GM21360 (cell line): ENCODE data around the gene CACNA1G.

Experiments
- ATAC-seq: cut with Tn5 transposase; IDR thresholded peaks from one replicate; pipeline ENCODE4 v1.9.1; 2021; ENCODE audit warnings: mild to moderate bottlenecking, moderate library complexity; ENCODE audit not compliant: unreplicated experiment

The CACNA1G gene

DNA sequence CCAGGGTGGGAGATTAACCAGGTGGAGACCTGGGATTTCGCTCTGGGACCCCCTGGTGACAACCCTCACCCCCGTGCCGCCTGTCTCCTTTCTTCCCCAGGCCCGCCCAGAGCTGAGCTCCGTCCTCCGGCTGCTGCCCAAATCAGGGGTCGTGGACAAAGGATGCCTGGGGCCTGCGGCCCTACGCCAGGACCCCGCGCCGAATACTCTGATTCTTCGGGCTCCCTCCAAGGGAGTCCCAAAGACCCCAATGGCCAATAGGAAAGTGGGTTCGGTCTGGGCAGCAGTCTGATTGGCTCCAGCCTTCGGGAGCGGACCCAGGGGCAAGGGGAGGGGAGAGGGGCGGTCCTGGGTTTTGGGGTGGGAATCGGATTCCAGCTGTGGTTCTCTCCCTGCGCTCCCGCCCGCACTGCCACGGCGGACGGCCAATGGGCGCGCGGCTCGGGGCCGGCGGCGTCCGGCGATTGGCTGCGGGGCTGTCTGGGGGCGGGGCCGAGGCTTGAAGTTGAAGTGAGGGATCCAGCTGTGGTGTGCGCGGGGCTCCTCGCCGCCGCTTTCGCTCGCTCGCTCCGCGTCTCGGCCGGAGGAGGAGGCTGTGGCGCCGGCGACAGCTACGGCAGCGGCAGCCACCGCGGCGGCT lies at the start of gene CACNA1G:
TSS of gene CACNA1G (plus strand) at position 531 of the 640 bp plus-strand sequence. CDS start 745 bp downstream, outside the sequence.
- peak; percentile 81 for ATAC-seq

DNA sequence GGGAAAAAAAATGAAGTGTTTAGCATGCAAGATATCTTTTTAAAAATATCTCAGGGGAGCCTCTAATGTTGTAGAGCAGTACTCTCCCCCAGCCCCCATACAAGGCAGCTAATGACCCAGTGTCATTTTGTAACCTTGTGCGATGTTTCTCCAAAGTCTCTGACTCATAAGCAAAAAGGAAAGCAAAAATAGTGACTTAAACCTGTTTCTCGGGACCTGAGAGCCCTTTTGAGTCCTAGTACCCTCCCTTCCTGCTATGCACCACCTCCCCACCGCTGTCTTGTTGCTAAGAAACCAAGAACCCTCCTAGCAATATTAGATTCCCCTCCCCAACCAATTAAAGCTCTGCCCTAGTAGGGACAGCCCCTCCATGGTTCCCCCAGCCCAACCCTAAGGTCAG lies 49.5 kb upstream of the CACNA1G start:
- ATAC-seq = no peak

DNA sequence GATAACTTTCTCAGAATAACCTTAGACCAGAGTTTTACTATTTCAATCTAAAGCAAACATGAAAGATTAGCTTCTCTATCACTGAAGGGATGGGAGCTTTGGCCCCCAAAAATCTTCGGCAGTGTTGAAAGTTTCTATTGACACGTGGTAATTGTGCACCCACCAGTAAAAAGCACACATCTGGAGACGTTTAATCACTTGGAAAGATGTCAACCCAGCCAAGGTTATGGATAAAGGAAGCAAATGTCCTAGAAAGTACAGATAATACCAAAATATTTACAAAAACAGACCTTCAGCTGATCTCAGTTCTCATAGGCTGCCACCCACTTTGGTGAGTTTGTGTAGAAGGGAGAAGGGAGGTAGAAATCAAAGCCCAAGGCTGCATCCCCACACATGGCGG lies 47.0 kb upstream of the CACNA1G start:
- no peak for ATAC-seq

DNA sequence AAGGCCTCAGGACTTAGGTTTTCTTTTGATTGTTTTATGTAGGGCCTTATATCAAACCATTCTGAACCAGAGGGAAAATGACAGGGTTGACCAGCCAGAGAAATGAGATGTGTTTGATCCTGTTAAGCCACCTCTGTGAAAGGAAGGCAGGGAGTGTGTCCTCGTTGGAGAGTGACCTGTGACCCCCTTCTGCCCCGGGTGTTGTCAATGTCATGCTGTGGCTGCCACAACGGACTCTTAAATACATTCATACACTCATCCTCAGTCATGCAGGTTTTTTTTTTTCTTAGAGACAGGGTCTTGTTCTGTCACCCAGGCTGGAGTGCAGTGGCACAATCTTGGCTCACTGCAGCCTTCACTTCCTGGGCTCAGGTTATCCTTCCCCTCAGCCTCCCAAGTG lies 46.1 kb upstream of the CACNA1G start:
- ATAC-seq = no peak

DNA sequence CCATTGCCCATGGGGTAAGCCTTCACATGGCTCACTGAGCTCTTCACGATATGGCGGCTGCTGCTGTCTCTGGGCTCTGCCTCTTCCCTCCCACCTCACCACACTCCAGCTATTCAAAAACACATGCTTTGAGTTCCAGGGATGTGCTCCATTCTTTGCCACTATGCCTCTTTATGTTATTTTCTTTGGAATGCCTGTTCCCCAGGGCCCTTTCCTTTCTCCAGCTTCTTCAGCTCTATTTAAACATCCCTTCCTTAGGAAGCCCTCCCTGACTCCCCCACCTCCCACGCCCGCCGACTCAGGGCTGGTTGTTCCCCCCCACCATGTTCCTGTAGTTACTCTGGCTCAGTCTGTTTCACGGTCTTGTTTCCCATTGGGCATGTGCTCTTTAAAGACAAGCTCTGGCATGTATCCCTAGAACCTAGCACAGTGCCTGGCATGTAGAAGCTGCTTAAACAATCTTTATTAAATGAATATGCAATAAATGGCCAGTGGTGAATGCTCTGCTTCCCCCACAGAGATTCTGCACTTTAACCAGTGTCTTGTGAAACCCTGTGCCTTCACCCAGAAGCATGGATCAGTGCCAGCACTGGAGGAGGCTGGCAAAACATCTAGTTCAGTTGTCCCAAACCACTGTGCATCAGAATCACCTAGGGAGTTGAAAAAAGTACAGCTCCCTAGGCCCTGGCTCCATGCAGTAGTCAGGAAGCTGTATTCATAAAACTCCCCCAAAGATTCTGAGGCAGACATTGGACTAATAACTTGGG lies 45.4 kb upstream of the CACNA1G start:
- ATAC-seq = no peak

DNA sequence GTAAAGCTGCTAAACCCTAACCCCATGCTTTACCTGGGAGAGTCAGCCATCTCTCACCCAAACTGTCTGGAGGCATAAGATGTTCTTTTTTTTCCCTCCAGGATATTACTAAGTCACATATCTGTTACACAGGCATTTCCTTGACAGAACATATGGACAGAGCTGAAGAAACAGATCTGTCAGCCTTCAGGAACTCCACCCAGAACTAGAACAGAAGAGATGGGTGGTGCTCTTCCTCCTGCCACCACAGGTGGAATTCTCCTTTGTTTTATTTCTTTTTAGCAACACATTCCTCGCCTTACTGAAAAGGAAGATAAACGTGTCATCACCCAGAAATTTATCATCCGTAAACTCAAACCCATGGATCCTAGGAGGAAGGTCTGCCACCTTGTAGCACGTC lies 43.5 kb upstream of the CACNA1G start:
- ATAC-seq = no peak

DNA sequence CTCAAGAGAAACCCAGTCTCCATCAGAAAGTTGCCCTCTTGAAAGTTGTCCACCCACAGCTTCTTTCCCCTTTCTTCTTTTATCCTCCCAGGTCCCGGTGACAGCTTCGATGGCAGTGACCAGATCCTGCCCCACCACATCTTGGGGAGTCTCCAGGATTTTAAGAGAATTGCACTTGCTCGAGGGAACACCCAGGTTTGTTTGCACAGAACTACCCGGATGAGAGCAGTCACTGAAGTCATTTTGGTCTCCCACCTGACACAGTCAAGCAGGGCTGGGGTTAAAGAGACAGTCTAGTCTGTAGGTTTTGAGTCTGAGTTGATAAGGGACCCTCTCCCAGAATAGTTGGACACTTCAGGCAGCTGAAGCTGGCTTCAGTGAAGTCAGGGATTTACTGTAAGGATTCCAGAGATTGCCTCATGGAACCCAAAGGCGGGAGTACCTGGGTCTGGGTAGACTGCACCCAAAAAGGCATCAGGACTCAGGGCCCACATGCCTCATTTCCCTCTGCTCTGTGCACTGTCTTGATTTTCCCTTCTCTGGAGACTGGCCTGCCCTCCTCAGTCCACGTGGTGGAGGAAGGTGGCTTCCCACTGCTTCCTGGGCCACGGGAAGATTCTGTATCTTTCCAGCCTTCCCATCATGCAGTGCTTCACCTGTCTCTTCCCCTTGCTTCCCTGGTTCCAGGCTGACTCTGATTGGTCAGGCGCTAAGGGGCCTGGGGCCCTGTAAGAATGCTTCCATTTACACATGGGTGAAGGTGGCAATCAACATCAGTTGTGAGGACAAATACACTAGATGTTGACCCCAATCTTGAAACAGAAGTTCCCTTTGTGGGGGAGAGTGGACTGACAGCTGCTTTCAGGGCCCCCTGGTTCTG lies 42.8 kb upstream of the CACNA1G start:
- ATAC-seq = no peak

DNA sequence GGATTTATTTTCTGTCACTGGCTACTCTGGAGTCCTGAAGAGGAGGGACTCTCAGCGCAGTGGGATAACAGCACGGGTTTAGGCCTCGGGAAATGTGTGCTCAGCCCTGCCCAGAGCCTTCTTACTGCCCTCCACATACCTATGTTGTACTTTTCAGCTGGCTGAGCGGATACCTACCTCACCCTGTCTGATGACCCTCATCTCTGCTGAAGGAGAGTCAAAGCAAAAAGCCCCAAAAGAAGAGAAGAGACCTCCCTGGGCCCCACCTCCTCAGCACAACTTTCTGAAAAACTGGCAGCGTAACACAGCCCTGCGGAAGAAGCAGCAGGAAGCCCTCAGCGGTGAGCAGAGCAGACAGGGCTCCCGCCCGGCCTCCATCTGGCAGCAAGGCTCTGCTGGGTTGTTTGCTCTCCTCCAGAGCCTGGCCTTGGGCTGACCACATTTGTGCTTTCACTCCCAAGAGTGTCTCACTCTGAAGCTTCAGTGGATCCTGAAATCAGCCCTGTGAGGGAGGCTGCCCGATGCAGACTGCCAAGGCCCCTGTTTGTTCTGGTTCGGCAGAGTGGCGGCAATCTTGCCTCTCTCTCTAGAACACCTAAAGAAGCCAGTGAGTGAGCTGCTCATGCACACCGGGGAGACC lies 42.0 kb upstream of the CACNA1G start:
- no peak for ATAC-seq

DNA sequence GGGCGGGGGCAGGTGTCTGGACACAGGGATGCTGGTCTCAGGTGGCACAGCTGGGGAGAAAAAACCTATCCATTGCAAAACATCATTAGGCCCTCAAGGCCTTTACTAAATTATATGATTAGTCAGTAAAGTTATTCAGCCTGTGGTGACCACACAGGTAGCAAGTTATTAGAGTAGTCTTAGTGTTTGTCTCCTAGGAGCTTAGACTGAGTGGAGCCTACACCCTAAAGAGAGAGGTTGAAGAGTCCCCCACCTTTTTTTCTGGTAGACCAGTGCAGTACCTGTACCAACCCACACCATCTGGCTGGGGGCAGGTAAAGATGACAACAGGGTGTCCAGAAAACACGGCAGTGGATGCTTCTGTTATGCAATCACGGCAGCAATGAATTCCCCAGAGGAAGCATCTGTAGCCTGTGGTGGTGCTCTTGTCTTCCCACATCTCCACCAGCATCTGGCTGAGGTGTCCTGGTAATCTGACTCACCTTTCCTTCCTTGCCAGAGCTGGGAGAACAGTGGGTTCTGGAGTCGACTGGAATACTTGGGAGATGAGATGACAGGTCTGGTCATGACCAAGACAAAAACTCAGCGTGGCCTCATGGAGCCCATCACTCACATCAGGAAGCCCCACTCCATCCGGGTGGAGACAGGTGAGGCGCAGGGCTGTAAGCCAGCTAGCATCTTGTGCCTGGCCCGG lies 41.2 kb upstream of the CACNA1G start:
- ATAC-seq = no peak

DNA sequence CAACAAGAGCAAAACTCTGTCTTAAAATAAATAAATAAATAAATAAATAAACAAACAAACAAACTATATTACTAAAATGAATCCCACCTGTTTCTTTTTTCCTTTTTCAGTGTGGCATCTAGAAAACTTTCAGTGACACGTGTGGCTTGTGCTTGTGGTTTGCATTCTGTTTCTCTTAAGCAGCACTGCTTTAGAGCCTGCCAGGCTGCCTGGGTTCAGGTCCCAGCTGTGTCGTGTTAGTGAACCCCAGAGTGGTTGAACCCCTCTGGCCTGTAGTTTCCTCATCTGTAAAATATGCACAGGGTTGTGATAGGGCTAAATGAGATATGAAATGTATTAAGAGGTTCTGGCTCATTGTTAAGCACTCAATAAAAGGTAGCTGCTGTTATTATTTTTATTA lies 40.0 kb upstream of the CACNA1G start:
- no peak for ATAC-seq

DNA sequence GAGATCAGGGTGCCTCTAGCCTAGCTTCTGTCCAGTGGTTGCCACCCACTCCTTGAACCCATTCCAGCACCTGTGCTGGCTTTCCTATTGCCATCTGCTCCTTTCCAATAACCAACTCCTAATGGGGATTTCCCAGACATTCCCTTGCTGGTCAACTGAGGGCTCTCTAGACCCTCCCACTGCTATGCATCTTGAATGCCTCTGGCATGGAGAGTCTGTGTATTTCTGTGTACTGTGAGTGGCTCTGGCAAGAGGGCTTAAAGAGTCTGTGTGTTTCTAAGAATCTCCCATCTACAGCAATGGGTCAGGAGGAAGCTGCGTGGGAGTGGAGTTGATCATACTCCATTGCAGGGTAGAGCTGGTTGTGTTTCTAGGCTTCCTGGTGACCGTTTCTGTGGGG lies 39.0 kb upstream of the CACNA1G start:
- ATAC-seq = no peak

DNA sequence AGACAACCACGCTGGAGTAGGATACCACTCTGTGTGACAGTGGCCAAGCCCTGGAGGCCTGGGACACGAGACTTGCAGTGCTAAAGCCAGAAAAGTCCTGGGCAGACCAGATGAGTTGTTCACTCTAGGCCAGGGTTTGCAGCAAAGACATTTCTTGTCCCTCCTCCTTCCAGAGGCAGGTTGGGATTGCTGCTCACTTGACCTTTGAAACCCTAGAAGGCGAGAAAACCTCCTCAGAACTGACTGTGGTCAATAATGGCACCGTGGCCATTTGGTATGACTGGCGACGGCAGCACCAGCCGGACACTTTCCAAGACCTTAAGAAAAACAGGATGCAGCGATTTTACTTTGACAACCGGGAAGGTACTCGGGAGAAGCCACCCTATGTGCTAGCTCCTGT lies 37.7 kb upstream of the CACNA1G start:
- no peak for ATAC-seq

DNA sequence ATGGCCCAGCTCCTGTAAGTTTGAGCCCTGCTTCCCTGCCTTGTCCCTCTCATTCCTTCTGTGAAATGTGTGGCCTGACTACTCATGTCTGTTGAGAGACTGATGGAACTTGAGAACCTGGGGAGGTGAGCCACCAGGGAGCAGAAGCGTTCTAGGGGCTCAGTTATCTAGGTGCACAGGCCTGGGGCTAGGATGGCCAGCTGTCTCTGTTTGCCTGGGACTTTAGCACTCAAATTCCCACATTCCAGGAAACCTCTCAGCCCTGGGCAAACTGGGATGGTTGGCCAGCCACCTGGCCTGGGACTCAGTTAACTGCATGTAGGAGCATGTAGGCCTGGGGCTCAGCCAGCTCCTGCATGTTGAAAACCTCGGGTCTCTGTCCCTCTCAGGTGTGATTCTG lies 37.3 kb upstream of the CACNA1G start:
- ATAC-seq = no peak

DNA sequence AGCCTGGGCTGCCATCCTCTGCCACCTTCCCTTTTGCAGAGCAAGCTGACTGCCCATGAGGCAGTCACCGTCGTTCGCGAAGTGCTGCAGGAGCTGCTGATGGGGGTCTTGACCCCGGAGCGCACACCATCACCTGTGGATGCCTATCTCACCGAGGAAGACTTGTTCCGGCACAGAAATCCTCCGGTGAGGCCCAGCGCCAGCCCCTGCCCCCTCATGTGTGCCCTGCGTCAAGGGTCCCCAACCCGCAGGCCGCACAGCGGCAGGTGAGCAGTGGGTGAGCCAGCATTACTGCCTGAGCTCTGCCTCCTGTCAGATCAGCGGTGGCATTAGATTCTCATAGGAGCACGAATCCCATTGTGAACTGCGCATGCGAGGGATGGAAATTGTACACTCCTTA lies 35.7 kb upstream of the CACNA1G start:
- no peak for ATAC-seq

DNA sequence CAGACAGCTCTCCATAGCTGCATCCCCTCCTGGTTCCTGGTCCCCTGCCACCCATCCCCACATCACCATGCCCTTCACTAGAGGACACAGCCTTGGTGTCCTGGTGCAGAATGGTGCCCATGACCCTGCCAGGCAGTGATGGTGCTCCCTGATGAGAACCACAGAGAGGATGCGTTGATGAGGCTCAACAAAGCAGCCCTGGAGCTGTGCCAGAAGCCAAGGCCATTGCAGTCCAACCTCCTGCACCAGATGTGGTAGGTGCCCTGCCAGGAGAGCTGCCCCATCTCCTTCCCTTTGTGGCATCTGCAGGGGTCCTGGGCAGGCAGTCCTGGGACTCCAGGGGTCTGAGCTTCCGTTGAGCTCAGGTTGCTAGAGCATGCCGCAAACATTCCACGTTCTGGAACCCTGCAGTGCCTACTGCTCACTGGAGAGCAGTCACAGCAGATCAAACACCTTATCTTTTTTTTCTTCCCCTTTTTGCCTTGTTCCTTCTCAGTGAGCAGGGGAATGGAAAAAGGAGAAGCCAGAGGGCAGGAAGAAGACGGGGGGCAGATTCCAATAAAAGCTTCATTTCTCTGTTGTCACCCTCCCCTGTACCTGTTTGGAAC lies 33.3 kb upstream of the CACNA1G start:
- no peak for ATAC-seq

DNA sequence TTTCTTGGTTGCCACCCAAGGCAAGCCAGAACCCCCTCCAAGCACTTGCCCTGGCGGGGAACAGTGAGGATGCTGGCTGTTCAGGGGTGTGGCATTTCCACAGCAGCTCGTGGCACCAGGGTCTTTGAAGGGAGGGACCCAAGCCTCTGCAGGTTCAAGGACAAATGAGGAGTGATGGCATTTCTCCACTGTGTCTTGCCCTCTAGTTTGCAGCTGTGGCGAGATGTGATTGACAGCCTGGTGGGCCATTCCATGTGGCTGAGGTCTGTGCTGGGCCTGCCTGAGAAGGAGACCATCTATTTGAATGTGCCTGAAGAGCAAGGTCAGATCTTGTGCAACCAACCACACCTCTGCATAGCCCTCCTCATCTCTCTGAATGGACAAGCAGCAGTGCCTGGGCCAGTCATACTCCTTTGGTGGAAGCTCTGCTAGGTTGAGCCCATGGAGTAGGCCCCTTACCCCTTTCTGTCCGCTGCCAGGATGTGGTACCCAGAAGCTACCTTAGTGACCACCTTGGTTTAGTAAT lies 32.5 kb upstream of the CACNA1G start:
- ATAC-seq = no peak

DNA sequence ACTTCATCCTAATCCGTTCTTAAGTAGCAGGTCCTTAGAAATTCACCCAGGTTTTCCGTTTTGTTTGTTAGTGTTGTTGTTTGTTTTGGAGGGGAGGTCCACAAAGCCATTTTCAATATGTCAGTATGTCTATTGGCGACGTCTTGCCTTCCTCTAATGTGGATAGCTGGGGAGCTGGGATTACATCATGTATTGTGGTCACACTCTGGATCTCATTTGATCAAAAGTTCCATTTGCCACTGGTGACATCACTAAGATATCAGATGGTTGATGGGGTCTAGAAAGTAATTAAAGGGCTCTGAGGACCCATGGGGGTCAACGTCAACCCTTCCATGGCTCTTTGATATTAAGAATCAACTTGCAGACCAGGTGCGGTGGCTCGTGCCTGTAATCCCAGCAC lies 30.7 kb upstream of the CACNA1G start:
- no peak for ATAC-seq

DNA sequence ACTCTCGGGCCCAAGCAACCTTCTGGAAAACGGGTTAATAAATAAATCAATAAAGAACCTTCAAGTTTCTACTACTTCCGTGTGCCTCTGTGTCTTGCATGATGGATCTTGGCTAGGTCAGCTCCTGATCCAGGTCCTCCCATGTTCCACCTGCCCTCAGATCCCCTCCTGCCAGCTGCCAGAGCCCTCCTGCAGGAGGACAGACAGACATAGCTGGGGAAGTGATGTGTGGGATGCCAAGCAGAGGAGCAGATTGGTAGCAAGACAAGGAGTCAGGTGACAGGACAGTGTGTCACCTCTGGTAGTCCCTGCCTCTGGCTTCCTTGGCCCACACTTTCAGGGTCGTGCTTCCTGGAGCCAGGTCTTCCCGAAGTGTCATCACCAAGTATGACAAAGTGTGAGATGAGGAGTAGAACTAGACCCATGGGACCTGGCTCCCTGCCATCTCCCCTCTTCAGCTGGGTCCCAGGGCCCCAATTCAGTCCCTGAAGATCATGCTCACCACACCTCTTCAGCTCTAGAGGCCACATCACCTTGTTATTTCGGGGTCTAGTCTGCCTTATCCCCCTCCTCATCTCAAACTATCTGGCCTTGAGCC lies 29.0 kb upstream of the CACNA1G start:
- ATAC-seq = no peak

DNA sequence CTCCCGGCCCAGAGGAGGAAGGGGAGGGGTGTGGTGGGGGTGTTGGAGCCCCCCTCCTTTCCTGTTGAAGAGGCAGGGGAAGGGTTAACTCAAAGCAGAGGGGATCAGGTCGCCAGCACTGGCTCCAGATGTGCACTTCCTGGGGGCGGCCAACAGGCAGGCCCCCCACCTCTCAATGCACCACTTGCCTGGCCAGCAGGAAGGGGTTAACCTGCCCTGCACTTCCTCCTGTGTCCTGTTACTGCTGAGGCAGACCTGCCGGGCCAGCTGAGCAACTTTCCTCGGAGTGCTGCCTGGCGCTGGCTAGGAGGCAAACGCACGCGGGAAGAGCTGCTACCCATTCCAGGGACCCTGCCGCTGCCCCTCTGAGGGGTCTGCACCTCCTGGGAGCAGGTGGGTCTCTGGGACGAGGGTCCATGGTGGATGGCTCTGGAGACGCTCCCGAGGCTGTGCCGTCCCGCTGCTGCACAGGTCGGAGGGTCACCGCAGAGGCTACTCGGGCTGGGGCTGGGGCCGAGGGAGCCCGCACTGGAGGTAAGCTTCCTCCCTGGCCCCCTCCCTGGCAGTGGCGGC lies 28.0 kb upstream of the CACNA1G start, which contains the start of gene EPN3:
TSS of gene EPN3 (plus strand) at position 284 of the 573 bp plus-strand sequence. CDS start 3,822 bp downstream, outside the sequence.
- ATAC-seq = no peak
